Fibroblast of skin of left biceps (primary cell): ENCODE results near the gene GSTA4.
"Not testable (repeated sequence)": the region's sequence is repeated elsewhere in the genome, so short reads cannot be mapped to it uniquely, and the experiment has no call there.

Source experiments
- DNase-seq, 2 experiments: peaks; one replicate each; pipeline ENCODE4 v3.0.0-alpha.2; 2013; ENCODE audit warnings: low read depth in 2 of 2

GSTA4 gene

DNA sequence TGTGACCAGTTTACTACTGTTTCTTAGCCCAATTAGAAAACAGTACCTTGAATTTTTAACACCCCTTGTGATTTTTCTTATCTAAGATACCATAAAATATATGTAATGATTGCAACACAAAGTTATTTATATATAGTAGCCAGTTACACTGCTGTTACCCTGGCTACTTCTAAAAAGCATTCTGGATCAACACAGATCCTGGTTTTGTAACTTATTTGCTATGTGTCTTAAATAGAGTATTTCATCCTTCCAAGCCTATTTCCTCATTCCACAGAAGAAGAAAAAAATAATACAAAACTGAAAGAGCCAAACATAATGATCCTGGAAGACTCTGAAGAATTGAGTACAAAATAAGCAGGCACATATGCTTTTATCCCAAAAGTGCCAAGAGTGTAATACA lies 19.0 kb upstream of the GSTA4 start:
- no peak for DNase-seq

DNA sequence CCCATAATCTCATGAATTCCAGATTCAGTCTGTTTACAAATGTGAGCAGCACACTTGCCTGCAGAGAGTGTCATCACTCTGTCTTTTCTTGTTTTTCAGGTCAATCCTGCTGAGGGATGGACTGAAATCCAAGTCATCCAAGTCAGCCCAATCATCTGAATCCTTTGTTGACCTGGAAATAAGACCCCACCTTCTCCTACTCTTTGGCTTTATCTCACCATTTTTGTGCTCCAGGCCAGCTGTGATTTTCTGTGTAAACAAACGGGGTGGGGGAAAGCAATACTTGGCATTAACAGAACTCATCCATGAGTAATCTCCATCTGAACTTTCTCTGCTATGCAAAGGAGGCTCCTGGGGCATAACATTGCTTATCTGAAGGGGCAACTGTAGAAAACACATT lies 16.9 kb upstream of the GSTA4 start:
- no peak for DNase-seq

DNA sequence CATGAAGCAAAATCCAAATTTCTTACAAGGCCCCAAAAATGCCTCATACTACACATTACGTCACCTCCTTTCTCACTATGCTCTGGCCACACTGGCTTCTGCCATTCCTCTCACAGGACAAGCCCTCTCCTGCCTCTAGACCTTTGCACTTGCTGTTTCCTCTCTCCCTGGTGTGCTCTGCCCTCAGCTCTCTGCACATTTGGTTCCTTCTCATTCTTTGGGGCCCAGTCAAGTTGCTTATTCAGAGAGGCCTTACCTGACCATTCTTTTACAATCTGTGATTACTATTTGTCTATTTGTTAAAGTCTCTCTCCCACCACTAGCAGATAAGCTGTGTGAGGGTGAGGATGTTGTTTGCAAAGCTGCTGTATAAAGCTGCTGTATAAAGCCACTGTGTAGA lies 15.4 kb upstream of the GSTA4 start:
- no peak for DNase-seq

DNA sequence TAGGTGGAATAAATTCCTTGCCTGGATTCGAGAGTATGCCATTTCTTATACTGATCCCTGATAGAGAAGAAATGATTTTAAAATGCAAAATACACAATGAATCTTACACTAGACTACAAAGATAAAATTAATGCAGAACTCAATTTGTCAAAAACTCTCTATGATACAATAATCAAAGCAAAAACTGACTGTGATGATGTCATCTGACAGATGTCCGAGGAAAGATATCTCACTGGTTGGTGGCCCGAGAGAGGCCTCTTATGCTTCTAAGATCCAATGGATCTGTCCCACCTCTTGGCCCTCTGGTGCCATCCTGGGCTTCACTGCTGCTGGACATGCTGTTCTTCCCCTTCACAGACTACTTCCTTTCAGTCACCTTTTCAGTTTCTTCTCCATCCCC lies 14.4 kb upstream of the GSTA4 start:
- no peak for DNase-seq

DNA sequence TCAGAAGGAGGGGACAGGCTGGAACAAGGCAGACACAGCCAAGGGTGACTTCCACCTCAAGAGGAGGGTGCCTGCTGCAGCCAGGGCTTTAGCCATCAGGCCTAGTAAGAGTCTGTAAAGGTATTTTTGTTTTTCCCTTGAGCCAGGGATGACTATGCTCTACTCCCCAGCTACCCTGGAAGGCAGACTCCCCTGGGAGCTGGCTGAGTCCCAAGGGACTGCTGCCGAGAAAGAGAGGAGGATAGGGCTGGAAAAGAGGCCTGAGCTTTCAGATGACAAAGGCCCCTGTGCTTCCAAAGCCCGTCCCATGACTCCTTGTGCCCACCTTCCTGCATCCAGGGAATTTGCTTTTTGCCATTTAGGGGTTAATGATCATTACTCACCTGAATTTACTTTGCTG lies 14.0 kb upstream of the GSTA4 start:
- no peak for DNase-seq

DNA sequence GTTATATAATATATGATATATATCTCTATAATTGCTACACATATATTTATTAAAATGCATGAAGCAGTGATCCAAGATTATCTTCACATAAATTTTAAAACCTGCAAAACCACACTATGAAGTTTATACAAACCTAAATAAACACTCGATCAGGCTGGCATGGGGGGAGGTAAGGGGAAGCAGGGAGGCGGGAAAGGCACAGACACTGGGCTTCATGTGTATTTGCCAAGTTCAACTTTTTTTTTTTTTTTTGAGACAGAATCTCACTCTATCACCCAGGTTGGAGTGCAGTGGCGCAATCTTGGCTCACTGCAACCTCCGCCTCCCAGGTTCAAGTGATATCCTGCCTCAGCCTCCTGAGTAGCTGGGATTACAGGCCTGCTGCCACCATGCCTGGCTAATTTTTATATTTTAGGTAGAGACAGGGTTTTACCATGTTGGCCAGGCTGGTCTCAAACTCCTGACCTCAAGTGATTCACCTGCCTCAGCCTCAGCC lies 13.2 kb upstream of the GSTA4 start:
- DNase-seq = not testable (repeated sequence)

DNA sequence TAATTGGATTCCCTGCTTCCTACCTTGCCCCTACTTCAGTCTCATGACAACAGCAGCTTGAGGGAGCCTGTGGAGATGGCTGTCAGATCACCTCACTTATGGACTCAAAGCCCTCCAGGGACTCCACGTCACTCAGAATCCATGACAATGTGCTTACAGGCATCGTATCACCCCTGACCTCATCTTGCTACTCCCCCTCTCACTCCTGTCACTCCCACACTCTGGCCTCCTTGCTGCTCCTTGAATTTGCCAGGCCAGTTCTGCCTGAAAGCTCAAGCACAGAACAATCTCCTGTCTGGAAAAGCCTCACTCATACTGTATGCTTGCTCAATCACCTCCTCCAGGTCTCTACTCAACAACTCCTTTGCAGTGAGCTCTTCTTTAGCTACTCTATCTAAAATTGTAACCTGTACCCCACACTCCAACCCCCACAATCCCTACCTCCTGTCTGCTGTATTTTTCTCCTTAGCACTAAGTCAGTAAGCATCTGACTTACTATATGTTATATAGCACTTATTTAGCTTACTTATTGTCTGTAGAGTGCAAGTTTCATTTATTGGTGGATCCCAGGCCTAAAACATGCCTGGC lies 10.7 kb upstream of the GSTA4 start:
- no peak for DNase-seq

DNA sequence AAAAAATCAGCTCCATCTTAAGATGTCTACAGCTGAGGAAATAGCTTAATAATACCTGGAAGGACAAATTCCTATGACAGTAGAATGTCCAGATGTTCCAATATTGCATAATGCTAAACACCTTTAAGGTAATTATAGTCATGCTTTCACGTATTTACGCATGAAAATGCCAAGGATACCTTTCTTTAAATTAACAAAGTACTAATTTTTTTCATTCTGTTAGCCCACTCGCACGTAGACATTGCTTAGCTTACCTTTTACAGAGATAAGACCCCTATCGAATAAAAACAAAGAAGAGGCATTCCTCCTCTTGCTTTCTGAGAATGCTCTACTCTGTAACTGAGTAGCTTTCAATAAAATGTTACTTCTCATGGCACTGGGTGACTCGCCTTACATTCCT lies 4.4 kb upstream of the GSTA4 start:
- no peak for DNase-seq

DNA sequence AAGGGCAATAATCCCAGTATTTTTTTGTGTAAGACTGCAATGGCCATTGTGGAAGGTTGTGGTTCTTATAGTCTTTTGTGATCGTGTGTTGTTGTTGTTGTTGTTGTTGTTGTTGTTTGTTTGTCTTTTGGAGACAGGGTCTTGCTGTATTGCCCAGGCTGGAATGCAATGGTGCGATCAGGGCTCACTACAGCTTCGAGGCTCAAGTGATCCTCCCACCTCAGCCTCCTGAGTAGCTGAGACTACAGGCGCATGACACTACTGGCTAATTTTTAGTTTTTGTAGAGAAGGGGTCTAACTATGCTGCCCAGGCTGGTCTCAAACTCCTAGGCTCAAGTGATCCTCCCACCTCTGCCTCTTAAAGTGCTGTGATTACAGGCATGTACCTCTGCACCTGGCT lies 3.5 kb upstream of the GSTA4 start:
- DNase-seq = no peak

DNA sequence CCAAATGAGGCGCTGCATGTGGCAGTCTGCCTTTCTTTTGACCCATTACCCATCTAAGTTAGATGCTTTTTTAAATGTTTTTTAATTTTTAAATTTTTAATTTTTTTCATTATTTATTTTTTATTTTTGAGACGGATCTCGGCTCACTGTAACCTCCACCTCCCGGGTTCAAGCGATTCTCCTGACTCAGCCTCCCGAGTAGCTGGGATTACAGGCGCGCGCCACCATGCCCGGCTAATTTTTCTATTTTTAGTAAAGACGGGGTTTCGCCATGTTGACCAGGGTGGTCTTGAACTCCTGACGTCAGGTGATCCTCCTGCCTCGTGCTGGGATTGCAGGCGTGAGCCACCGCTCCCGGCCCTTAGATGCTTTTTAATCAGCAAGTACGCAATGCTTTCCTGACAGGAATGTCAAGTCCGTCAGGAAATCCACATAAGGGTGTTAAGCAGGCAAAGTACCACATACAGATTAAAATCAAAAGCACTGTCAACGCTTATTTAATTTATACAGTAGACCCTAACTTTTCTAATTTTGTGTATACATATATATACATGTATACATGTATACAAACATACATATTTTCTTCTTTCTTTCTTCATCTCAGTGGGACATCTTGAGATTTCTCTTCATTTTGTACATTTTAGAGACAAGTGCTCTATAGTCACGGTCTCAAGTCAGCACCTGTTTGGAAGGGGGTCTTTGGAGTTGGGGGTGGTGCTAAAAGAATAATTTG lies 995 bp upstream of the GSTA4 start:
- peak; percentile 64 to 73 for DNase-seq

DNA sequence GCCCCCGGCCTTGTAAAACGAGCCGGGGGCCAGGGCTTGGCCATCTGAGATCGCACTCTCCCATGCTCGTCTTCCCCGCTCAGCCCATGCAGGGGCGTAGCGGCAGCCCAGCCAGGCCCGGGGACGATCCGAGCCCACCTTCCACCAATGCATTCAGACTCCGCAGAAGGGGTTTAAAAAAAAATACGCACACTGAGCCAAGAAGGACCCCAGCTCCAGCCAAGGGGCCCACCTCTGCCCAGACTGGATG lies 320 bp downstream of the GSTA4 start:
- no peak for DNase-seq

DNA sequence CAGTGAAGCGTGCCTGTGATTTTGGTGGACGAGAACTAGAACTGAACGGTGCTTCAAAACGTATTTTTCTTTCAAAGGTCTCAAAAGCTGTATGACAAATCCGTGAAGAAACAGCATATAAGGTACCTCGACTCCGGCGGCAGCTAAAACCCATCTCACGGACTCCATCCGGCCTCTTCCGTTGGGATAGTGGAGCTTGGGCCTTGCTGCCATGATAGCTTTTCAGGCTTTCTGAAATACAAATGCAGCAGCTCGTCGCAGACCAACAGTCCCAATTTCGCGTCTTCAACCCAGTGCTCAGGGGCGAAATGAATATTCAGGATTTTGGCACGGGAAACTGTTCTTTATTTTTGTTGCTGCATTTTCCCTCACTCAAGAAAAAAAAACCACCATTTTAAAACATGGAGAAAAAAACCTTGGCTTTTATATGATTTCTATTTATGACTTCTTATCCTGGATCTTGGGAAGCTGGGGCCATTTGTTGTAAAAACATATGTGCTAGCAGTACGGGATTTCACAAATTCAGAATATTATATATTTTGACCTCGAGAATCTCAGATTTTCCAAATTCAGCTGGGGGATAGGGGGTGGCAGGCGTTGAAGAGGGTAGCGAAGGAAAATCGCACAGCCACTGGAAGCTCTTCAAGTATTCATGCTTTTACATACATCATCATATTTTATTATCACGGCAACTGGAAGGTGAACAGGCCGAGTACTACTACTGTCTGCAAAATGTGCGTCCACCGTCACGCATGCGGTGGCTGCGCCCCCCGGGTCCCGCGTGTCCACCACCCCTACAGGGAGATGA lies 849 bp downstream of the GSTA4 start:
- no peak for DNase-seq

DNA sequence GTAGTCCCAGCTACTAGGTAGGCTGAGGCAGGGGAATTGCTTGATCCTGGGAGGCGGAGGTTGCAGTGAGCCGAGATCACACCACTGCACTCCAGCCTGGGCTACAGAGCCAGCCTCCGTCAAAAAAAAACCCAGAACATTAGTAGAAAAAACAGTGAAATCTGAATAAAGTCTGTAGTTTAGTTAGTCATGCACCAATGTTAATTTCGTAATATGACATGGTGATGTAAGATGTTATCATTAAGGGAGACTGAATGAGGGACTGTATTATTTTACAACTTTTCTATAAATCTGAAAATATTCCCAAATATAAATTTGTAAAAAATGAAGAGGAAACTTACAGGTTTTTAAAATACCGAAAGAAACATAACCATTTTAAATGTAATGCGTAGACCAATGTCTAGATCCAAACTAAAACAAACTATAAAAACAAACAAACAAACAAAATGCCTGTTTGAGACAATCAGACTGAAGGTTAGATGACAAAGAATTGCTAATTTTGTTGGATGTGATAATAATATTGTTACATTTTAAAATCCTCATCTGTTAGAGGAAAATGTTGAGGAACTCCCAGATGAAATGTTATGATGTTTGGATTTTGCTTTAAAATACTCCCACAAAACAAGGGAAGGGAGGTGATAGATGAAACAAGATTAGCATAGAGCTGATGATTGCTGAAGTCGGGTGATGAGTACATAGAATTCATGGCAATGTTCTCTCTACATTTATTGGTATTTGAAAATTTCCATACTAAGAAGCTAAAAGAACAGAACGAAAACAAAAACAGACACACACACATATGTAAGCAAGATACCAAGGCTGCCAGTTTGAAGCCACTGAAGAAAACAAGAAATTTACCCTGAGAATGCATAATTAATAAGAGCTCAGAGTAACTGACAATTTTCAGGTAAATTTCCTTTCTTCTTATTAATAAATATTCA lies 1.8 kb downstream of the GSTA4 start:
- no peak for DNase-seq

DNA sequence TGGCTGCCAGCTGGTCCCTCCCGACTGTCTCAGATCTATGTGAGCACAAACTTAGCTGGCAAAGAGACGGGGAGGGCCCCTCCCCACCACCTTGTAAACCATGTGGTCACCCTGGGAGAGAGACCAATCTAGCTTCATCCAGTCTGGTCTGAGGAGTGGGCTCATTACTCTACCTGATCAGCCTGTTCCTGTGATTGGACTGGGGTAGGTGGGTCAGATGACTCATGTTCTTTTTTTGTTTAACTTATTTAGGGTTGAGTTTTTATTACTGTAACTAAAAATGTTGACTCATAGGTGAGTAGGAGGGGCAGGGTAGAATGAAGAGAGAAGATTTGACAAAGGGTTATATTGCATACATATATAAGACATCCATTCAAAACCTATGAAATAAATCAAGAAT lies 4.7 kb downstream of the GSTA4 start:
- no peak for DNase-seq

DNA sequence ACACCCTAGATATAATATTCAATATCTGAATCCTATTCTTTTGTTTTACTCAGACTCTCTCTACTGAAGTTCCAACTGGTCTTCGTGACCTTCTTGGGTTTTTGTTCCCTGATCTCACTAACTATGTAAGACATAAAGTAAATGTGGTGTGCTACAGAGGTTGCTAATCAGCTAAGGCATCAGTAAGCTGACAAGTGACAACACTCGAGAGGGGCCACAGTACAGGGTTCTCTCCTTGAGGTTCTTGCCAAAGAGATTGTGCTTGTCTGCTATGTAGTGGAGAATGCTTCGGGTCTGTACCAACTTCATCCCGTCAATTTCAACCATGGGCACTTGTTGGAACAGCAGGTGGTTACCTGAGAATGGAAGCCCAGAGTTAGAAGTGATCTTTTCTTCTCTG lies 9.9 kb downstream of the GSTA4 start:
- DNase-seq = no peak

DNA sequence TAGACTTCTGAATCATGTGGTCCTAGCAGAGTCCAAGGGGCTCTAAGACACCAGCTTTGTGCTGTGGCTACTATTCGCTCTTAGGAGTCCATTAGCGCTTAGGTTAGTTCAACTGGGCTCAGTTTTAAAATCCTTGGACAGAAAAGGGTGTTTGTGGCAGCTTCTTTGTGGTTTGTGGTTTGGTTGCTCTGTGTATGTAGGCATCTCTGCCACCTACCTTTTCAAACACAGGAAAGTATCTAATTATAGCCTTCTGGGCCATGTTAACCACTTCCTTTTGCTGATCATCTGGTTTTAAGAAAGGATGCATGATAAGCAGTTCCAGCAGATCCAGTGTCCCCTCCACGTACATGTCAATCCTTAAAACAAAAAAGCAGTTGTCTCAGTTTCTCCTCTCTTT lies 10.8 kb downstream of the GSTA4 start:
- DNase-seq = no peak

DNA sequence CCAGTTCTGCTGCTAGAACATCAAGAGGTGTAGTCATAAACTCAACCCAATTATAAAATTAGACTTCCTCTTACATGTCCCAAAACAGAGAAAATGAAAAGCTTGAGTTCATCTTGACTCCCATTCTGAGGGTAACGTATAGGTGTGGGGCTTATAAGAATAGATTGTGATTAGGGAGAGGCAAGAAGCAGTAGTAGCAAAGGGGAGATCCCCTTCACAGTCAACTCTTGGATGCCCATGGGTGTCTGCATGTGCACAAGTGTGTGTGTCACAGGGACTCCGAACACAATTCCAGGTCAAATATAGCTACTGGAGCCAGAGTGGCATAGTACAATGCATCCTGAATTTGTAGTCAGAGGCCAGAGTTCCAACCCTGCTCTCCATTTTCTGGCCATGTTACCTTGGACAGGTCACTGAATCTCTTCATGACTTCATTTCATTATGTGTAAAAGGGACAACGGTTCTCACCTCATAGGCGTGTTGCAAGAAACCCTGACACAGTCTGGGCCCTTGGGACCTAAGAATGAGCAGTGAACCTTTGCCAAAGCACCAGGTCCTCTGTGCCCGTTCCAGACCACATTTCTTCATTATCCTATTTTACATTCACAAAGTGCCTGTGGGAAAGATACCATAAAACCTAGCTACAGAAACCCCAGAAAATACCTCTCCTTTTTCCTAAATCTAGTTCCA lies 11.8 kb downstream of the GSTA4 start:
- DNase-seq = no peak

DNA sequence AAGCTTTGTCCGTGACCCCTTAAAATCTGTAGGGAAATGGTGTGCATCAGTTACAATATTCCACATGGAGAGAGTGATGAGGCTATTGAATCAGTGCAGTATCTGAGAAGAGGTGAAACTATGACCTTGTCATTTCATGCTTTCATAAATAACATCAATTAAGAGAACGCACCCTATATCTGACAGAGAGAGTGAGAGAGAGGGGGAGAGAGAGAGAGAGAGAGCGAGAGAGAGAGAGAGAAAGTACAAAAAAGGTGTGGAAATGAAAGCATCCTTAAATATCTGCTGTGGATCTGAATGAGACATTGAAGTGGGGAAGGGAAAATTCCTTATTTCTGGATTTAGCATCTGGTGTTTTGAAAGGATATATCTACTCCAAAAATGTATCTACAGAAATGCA lies 12.4 kb downstream of the GSTA4 start:
- no peak for DNase-seq

DNA sequence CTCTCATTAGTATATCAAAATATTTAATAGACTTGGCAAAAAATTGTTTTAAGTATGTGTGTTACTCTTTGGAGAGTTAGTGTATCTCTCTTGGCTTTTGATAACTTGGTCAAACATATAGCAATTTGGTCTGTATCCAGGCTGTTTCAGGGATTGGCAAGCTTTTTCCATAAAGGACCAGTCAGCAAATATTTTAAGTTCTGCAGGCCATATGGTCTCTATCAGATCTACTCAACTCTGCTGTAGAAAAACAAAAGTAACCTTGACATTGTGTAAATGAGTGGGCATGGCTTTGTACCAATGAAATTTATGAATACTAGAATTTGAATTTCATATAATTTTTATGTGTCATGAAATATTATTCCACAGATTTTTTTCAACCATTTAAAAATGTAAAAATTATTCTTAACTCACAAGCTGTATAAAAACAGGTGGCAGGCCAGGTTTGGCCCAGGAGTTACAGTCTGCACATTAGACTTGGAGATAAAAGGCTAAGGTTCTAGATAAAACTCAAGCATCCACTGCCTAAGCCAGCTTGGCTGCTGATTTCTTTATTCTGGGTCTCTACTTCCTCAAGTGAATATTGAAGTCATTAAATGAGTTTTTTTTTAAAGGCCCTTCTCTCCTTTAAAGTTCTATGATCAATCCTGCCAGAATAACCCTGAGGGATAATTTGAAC lies 13.7 kb downstream of the GSTA4 start:
- DNase-seq = no peak

DNA sequence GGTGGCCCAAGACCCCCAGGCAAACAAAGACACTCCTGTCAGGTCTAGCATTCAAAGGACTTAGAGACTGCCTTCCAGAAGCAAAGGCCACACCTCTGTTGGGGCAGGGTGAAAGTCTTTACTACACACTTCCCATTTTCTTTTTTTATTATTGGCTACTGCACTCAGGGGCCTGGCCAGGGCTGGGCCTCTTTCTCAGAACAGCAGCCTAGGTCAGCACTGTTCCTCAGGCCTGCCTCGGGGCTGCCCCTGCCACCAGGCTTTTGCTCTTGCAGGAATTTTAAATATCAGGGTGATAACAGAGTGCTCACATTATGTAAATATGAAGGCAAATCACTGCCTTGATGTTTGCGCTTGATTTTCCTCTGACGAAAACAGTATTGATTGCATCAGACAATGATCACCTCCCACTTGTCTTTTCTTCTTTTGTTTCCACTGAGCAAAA lies 18.5 kb downstream of the GSTA4 start:
- DNase-seq = no peak

DNA sequence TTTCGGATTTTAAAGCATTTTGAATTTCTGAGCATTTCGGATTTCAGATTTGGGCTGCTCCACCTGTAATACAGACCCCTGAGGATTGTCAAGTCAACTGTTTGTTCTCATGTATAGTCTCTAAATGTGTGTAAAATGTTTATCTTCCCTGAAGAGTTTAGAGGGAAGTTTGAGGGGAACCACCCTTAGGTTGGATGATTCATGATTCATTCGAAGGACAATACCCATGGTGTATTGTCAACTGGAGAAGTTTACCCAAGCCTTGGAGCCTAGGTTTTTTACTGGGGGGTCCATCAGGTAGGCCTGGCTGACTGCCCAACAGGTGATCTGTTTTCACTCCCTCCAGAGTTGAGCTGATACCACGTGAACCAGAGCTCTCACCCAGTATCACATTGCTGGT lies 18.9 kb downstream of the GSTA4 start:
- no peak for DNase-seq
